IMR-90 (cell line): ENCODE data around the gene CHD3. TPM values are rescaled to one million over a fixed set of nuclear protein-coding genes. Genes with fewer than 3 reads are reported as not detected.

Experiments used
- ATAC-seq: fragments of 200-7000 bp; cut with Tn5 transposase; 2 replicates; pipeline ENCODE4 v1.9.1; 2020; ENCODE audit warnings: low read depth, mild to moderate bottlenecking, moderate library complexity
- BruUV-seq: library from RNA; stranded (reverse); fragments of 400-500 nt; replicated peaks from 2 replicates; lab custom pipeline; 2021; lab: Mats Ljungman, UMichigan
- CTCF ChIA-PET: fragments of 300-600 bp; formaldehyde crosslinking; extraction: SDS; loops from one replicate; lab custom pipeline; 2021; ENCODE audit warnings: antibody characterized with exemption; lab: Yijun Ruan, JAX
- POLR2A ChIA-PET: fragments of 300-600 bp; sonication (Branson Sonifier 250); formaldehyde crosslinking; loops from one replicate; lab custom pipeline; 2022; ENCODE audit warnings: antibody characterized with exemption; ENCODE audit not compliant: unreplicated experiment; lab: Charles Lee
- DNase-seq: peaks from one replicate; pipeline ENCODE4 v3.0.0; 2013
- H2AFZ ChIP-seq: replicated peaks from 2 replicates; pipeline ENCODE3; 2013; ENCODE audit warnings: low read length, mild to moderate bottlenecking; ENCODE audit not compliant: poor library complexity
- H2AK5ac ChIP-seq: 2 replicates; pipeline ENCODE4 v1.6.1; 2013; ENCODE audit warnings: low read depth, low read length, inconsistent platforms
- H2AK9ac ChIP-seq: replicated peaks from 2 replicates; pipeline ENCODE3; 2013; ENCODE audit warnings: mild to moderate bottlenecking, low read depth, low read length, moderate library complexity; ENCODE audit not compliant: poor library complexity
- H2BK120ac ChIP-seq: 2 replicates; pipeline ENCODE4 v1.6.1; 2013; ENCODE audit warnings: low read depth, low read length, inconsistent platforms
- H2BK15ac ChIP-seq: 3 replicates; pipeline ENCODE4 v1.6.1; 2013; ENCODE audit warnings: low read depth, low read length, inconsistent platforms
- H2BK20ac ChIP-seq: 2 replicates; pipeline ENCODE4 v1.6.1; 2013; ENCODE audit warnings: low read depth, mild to moderate bottlenecking, inconsistent platforms, low read length, moderate library complexity
- H2BK5ac ChIP-seq: 2 replicates; pipeline ENCODE4 v1.6.1; 2013; ENCODE audit warnings: mild to moderate bottlenecking, low read depth, low read length, inconsistent platforms; ENCODE audit not compliant: poor library complexity, severe bottlenecking
- H3K14ac ChIP-seq: replicated peaks from 2 replicates; pipeline ENCODE4 v1.6.1; 2013; ENCODE audit warnings: low read depth, low read length, inconsistent platforms
- H3K18ac ChIP-seq: 2 replicates; pipeline ENCODE4 v1.6.1; 2013; ENCODE audit warnings: low read depth, low read length, control low read depth
- H3K23ac ChIP-seq: 2 replicates; pipeline ENCODE4 v1.6.1; 2013; ENCODE audit warnings: low read depth, low read length, inconsistent platforms
- H3K27ac ChIP-seq: 2 replicates; pipeline ENCODE4 v1.5.1; 2013; ENCODE audit warnings: mild to moderate bottlenecking, control low read depth, low read length; ENCODE audit not compliant: insufficient read depth
- H3K27me3 ChIP-seq: 2 replicates; pipeline ENCODE4 v1.6.1; 2013; ENCODE audit warnings: low read length; ENCODE audit not compliant: control insufficient read depth, insufficient read depth
- H3K36me3 ChIP-seq: 2 replicates; pipeline ENCODE4 v1.6.1; 2013; ENCODE audit warnings: low read length, mixed read lengths; ENCODE audit not compliant: control insufficient read depth, insufficient read depth
- H3K4ac ChIP-seq: 2 replicates; pipeline ENCODE4 v1.6.1; 2013; ENCODE audit warnings: low read depth, low read length, inconsistent platforms
- H3K4me1 ChIP-seq: 2 replicates; pipeline ENCODE4 v1.6.1; 2013; ENCODE audit warnings: low read length, mixed read lengths; ENCODE audit not compliant: control insufficient read depth, insufficient read depth
- H3K4me2 ChIP-seq: 2 replicates; pipeline ENCODE4 v1.6.1; 2013; ENCODE audit warnings: low read depth, mild to moderate bottlenecking, control low read depth, low read length, moderate library complexity
- H3K4me3 ChIP-seq: 2 replicates; pipeline ENCODE4 v1.5.1; 2013; ENCODE audit warnings: low read depth, mild to moderate bottlenecking, control low read depth, low read length, moderate library complexity; ENCODE audit not compliant: insufficient read depth
- H3K56ac ChIP-seq: 2 replicates; pipeline ENCODE4 v1.6.1; 2013; ENCODE audit warnings: low read length, inconsistent platforms; ENCODE audit not compliant: insufficient read depth; ENCODE audit errors: extremely low read depth
- H3K79me1 ChIP-seq, 2 experiments: 2 replicates each; pipeline ENCODE4 v1.6.1; 2013; ENCODE audit warnings: low read length in 2 of 2, inconsistent platforms in 1 of 2, low read depth in 1 of 2
- H3K9ac ChIP-seq: 2 replicates; pipeline ENCODE4 v1.6.1; 2013; ENCODE audit warnings: low read depth, low read length, control low read depth
- H3K9me1 ChIP-seq: 2 replicates; pipeline ENCODE4 v1.6.1; 2013; ENCODE audit warnings: low read length, inconsistent platforms; ENCODE audit not compliant: insufficient read depth
- H3K9me3 ChIP-seq: 2 replicates; pipeline ENCODE4 v1.6.1; 2013; ENCODE audit warnings: low read length; ENCODE audit not compliant: control insufficient read depth, insufficient read depth
- H4K20me1 ChIP-seq: 2 replicates; pipeline ENCODE4 v1.6.1; 2013; ENCODE audit warnings: low read length, inconsistent platforms; ENCODE audit not compliant: insufficient read depth
- H4K5ac ChIP-seq: 2 replicates; pipeline ENCODE4 v1.6.1; 2013; ENCODE audit warnings: mild to moderate bottlenecking, low read depth, low read length, control low read depth
- H4K8ac ChIP-seq, 2 experiments: 2 replicates each; pipeline ENCODE4 v1.6.1; 2013; ENCODE audit warnings: low read depth in 2 of 2, low read length in 2 of 2, control low read depth in 1 of 2, inconsistent platforms in 1 of 2
- H4K91ac ChIP-seq: 2 replicates; pipeline ENCODE4 v1.6.1; 2013; ENCODE audit warnings: low read depth, low read length, inconsistent platforms; ENCODE audit not compliant: insufficient read depth
- BHLHE40 ChIP-seq: fragments of 150-350 bp; IDR thresholded peaks from 2 replicates; pipeline ENCODE4 v1.6.1; 2016; ENCODE audit warnings: mild to moderate bottlenecking, low read depth, low read length
- CEBPB ChIP-seq: IDR thresholded peaks from 2 replicates; pipeline ENCODE4 v1.6.1; 2012; ENCODE audit warnings: low read depth, low read length, improper control_type of control experiment
- CHD1 ChIP-seq: IDR thresholded peaks from 2 replicates; pipeline ENCODE4 v1.6.1; 2012; ENCODE audit warnings: low read depth, low read length, improper control_type of control experiment
- CTCF ChIP-seq: conservative IDR thresholded peaks from 2 replicates; pipeline ENCODE4 v1.5.1; 2012; ENCODE audit warnings: mild to moderate bottlenecking, low read depth, low read length, improper control_type of control experiment
- ELK1 ChIP-seq: fragments of 150-350 bp; IDR thresholded peaks from 2 replicates; pipeline ENCODE4 v1.6.1; 2016; ENCODE audit warnings: low read depth, mild to moderate bottlenecking, low read length, moderate library complexity, borderline replicate concordance
- FOS ChIP-seq: fragments of 150-350 bp; IDR thresholded peaks from 2 replicates; pipeline ENCODE4 v1.6.1; 2016; ENCODE audit warnings: low read depth, low read length
- MAZ ChIP-seq: IDR thresholded peaks from 2 replicates; pipeline ENCODE4 v1.6.1; 2012; ENCODE audit warnings: low read depth, mild to moderate bottlenecking, low read length, improper control_type of control experiment, moderate library complexity, borderline replicate concordance
- POLR2A ChIP-seq: IDR thresholded peaks from 2 replicates; pipeline ENCODE4 v1.6.1; 2012; ENCODE audit warnings: mild to moderate bottlenecking, low read depth, low read length
- RAD21 ChIP-seq: IDR thresholded peaks from 2 replicates; pipeline ENCODE4 v1.6.1; 2012; ENCODE audit warnings: low read length, improper control_type of control experiment
- RCOR1 ChIP-seq: IDR thresholded peaks from 2 replicates; pipeline ENCODE4 v1.6.1; 2012; ENCODE audit warnings: mild to moderate bottlenecking, low read length, improper control_type of control experiment; ENCODE audit not compliant: insufficient replicate concordance
- RFX5 ChIP-seq: IDR thresholded peaks from 2 replicates; pipeline ENCODE4 v1.8.0; 2012; ENCODE audit warnings: low read depth, mild to moderate bottlenecking, low read length, moderate library complexity
- SMC3 ChIP-seq: fragments of 150-350 bp; IDR thresholded peaks from 2 replicates; pipeline ENCODE4 v1.6.1; 2016; ENCODE audit warnings: low read depth, mild to moderate bottlenecking, antibody characterized with exemption, low read length, moderate library complexity
- USF2 ChIP-seq: fragments of 150-350 bp; IDR thresholded peaks from 2 replicates; pipeline ENCODE4 v1.6.1; 2017; ENCODE audit warnings: mild to moderate bottlenecking, antibody characterized with exemption, low read length, low read depth
- WGBS, 2 experiments: methylation state at CpG; one replicate each; pipeline versions ENCODE4 v1.1.5 to v1.1.7; 2013; ENCODE audit warnings: missing lambda C conversion rate in 2 of 2; ENCODE audit not compliant: insufficient read length in 1 of 2; ENCODE audit errors: extremely low coverage in 2 of 2; 5-methylcytosine and 5-hydroxymethylcytosine counted together
- dilution Hi-C: fragments of 300-500 bp; cut with HindIII; formaldehyde crosslinking; loops from one replicate; pipeline ENCODE4 v1.14.3; 2018; ENCODE audit warnings: low sequenced_read_pairs; ENCODE audit not compliant: unreplicated experiment
- in situ Hi-C: fragments of 300-500 bp; cut with MboI; formaldehyde crosslinking; loops from 3 replicates; pipeline ENCODE4 v1.14.3; 2019; ENCODE audit warnings: low sequenced_read_pairs, inconsistent platforms, mixed read lengths
- intact Hi-C: fragments of 100-400 bp; cut with micrococcal nuclease; formaldehyde crosslinking; loops from 2 replicates; pipeline ENCODE4 v1.10.0; 2022
- polyA plus RNA-seq, 3 experiments: library from polyadenylated mRNA; depleted of rRNA; stranded (reverse); fragments of >200 nt; gene quantifications; 2 replicates each; pipeline ENCODE4 v1.2.3, GENCODE V29; 2012; ENCODE audit warnings: low replicate concordance in 1 of 3
- total RNA-seq: library from RNA; depleted of rRNA; stranded (reverse); fragments of >200 nt; gene quantifications from 2 replicates; pipeline ENCODE4 v1.2.3, GENCODE V29; 2012

The CHD3 gene
- total and polyA plus RNA-seq, 2 of the 4 experiments (the other 2 are of a cell fraction) = 65.4 to 78.1 TPM

GRCh38 chr17:7848739-7849129, 39.9 kb upstream of the CHD3 start:
- Histone ChIP-seq H3K4me1 (peaks cover 7% of the 10 kb centered on the region), H4K5ac (no peak overlapping the region), H3K4me2 (no peak overlapping the region), H3K36me3 (peaks cover 65% of the 10 kb centered on the region), H3K23ac (no peak overlapping the region), H2BK15ac (no peak overlapping the region), H3K14ac (no peak overlapping the region), H3K9ac (no peak overlapping the region), H3K9me3 (no peaks in the 10 kb centered on the region), H4K8ac (no peak overlapping the region), H3K56ac (no peak overlapping the region), H4K91ac (no peak overlapping the region), H3K4me3 (no peak overlapping the region), H3K18ac (no peak overlapping the region), H2BK20ac (no peak overlapping the region), H3K4ac (no peak overlapping the region), H2AK9ac (no peak overlapping the region), H3K27me3 (no peaks in the 10 kb centered on the region), H2BK5ac (no peak overlapping the region), H2AK5ac (no peak overlapping the region), H4K20me1 (peaks cover 50% of the 10 kb centered on the region), H3K27ac (no peak overlapping the region), H2BK120ac (no peak overlapping the region), H2AFZ (no peak overlapping the region), H3K9me1 (no peaks in the 10 kb centered on the region), H3K79me1 (peaks cover 14 to 44% of the 10 kb centered on the region in 2 experiments)
- ChIA-PET POLR2A (no interaction called here), CTCF (no interaction called here)
- DNase-seq = no peak
- dilution Hi-C loops (no loop called here), intact Hi-C loops (no loop called here), in situ Hi-C loops (no loop called here)
- BruUV-seq = no TSS peak
- WGBS, 2 experiments = 90% methylated on average over 8 of the region's 21 CpGs; no CpG with 5 or more reads in 1 of the 2 experiments
- no peak for ATAC-seq
- TF ChIP-seq ELK1 (no peak), CHD1 (no peak), POLR2A (no peak), CTCF (no peak), SMC3 (no peak), CEBPB (no peak), RAD21 (no peak), RCOR1 (no peak), RFX5 (no peak), BHLHE40 (no peak), FOS (no peak), MAZ (no peak), USF2 (no peak)
